GM21825 (cell line): ENCODE data around the gene APOL2.
"Not testable (repeated sequence)": the region's sequence is repeated elsewhere in the genome, so short reads cannot be mapped to it uniquely, and the experiment has no call there.

Experiments
- ATAC-seq: cut with Tn5 transposase; IDR thresholded peaks from one replicate; pipeline ENCODE4 v1.9.1; 2021; ENCODE audit warnings: mild to moderate bottlenecking, moderate library complexity; ENCODE audit not compliant: unreplicated experiment

APOL2 gene

GRCh38 chr22:36225333-36225922 lies 13.9 kb downstream of the APOL2 start:
- ATAC-seq, result no peak

DNA sequence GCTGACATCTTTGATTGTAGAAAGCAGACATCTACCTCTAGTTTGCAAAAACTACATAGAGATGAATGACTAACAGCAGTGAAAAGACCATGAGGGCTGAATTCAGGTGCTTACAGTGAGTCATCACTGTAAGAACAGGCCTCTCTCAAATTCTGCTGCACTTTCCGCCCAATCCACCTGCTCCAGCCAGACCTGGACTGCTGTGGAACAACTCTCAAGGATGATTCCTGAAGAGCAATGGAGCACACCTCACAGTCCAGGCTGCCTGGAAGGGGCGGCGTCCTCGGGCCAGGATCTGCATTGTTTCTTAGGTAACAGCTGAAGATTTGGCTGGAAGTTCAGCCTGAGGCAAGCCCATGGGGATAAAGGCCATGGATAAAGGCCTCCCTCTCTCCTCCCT lies 15.1 kb downstream of the APOL2 start:
- no peak for ATAC-seq

DNA sequence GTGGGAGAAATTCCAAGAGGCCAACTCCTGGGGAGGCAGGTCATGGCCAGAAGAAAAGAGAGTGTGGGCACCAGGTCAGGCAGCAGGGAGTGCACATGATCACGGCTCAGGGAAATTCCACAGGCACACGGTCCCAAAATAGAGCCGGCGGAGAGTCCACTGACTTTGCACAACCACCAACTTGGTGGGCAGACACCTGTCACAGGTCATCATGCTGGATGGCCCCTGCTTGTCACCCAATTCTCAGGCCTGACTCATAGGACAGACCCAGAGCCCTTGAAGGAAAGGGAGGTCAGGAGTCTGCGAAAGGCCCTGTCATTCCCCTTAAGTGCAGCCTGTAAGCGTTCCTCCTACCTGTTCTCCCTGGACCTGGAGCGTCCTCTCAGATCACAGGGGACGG lies 15.8 kb downstream of the APOL2 start:
- ATAC-seq, result no peak

DNA sequence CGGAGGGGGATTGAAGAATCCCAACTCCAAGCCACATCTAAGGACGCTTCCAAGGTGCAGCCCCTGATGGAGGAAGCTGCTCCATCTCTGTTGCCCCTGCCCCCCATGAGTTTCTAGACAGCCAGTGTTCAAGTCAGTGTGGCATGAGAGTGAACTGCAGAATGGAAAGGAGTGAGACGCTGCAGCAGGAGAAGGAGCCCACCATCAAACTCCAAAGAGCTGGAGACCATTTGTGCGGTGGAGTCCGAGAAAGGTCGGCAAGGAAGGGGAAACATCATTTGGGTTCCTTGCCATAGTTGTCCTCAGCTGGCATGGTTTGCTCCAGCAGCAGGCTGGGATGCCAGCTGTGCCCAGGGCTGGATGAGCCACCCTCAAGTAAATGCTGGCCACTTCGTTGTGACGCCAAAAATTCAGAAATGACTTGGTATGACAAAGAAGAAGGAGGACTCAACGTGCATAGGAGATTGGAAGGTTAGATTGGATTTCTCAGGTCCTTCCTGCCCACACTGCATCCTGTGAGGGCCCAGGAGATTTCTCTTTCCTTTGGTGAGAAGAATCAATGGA lies 16.4 kb downstream of the APOL2 start:
- ATAC-seq, result no peak

DNA sequence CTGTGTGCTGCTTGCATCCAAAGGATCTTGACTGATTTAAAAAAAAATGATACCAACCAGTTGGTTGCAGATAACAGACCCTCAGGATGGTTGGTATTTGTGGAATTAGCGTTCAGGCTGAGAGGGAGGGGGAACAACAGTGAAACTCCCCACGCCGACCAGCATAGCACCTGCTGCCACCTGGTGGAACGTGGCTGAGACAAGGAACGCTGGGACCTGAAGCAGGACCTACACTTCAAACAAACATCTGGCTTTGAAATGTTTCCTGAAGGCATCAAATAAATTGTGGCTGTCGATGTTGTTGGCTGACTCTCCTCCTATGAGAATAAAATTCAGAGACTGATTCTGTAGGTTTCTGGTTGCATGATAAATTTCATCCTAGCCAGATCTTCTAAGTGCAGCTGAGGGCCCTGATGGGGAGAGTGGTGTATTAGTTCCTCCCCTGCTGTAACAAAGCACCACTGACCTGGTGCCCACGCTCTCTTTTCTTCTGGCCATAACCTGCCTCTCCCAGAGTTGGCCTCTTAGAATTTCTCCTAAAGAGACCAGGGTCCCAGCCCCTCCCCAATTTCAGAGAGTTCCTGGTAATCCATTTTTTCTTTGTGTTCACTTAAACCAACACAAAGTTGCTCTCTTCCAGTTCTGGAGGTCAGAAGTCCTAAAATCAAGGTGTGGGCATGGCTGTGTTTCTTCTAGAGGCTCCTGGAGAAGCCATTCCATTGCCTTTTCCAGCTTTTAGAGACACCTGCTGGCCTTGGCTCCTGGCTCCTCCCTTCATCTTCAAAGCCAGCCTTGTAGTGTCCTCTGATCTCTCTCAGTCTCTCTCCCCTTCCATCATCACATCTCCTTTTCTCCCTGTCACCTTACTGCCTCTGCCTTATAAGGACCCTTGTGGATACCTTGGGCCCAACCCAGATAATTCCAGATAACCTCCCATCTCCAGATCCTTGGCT lies 17.3 kb downstream of the APOL2 start:
- ATAC-seq, result no peak

- ATAC-seq, result no peak
Measured at GRCh38 chr22:36220451-36220921, 18.8 kb downstream of the APOL2 start.

DNA sequence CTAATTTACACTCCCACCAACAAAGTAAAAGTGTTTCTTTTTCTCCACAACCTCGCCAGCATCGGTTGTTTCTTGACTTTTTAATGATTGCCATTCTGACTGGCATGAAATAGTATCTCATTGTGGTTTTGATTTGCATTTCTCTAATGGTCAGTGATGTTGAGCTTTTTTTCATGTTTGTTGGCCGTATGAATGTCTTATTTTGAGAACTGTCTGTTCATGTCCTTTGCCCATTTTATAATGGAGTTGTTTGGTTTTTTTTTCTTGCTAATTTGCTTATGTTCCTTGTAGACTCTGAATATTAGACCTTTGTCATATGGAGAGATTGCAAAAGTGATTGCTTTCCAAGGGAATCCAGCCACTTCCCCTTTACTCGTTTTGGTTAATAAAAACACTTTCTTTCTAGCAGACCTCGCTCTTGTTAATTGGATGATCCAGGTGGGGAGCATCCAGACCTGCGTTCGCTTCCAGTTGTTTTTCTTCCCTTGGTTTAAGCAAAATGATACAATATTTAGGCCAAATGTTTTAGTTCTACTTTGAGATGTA lies 20.6 kb downstream of the APOL2 start:
- no peak for ATAC-seq

- no peak for ATAC-seq
Measured at GRCh38 chr22:36215981-36216380, 23.3 kb downstream of the APOL2 start.

- ATAC-seq, result no peak
Measured at GRCh38 chr22:36213586-36213985, 25.7 kb downstream of the APOL2 start.

DNA sequence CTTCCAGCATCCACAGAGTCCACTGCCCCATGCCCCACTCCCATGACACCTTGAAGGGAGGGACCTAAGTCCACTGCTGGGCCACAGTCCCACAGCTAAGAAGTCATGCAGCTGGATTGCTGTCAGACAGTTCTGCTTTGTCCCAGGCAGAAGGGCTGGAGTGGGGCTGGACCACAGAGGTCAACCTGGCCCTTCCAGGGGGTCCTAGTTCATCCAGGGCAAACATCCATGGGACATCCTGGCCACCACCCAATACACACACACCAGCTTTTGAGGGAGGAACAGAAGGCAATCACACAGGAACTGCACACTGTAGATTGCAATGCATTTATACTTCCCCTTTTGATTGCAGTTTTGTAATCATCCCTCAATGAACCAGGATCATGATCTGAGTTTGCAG lies 26.4 kb downstream of the APOL2 start:
- ATAC-seq, result no peak

DNA sequence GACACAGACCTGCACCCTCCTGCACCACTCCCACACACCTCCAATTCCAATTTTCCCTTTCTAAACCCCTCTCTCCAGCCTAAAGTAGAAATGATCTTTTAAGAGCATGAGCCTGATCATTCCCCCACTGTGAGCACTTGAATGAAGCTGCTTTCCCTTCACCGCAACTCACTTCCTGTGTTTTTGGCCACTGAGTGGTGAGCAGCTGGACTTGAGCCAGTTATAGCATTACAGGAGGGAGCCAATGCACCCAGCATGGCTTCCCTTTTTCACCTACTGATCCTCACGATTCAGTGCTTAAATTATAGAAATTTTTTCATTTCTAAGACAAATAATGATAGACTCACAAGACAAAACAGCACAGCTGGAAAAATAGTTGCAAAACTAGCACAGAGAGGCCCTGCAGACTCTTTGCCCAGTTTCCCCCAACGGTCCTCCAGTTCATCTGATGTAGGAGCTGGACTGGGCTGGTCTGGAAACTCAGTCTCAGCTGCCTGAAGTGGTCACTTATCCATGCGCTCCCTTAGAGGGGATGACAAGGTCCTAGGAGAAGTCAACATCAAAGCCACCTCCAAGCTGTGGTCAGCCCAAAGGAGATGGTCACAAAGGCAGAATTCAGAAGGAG lies 28.0 kb downstream of the APOL2 start:
- ATAC-seq, result no peak

GRCh38 chr22:36210224-36210623 lies 29.1 kb downstream of the APOL2 start:
- no peak for ATAC-seq

- ATAC-seq, result not testable (repeated sequence)
Measured at GRCh38 chr22:36209488-36209908, 29.8 kb downstream of the APOL2 start.

DNA sequence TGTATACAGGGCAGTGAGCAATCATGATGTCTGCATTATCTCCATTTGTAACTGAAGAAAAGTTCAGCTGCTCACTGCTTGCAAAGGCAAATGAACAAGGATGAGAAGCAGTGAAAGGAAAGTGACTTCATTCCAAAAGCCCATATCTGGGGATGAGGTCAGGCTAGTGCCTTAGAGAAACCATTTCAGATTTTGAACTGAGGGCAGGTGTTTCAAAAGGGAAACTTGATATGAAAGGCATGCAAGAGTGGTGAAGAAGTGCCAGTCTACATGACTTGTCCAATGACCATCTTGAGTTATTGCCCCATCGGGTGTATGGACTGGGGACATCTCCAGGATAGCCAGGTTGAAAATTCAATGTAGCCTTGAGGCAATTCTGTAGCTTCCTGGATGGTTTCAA lies 30.4 kb downstream of the APOL2 start:
- no peak for ATAC-seq

DNA sequence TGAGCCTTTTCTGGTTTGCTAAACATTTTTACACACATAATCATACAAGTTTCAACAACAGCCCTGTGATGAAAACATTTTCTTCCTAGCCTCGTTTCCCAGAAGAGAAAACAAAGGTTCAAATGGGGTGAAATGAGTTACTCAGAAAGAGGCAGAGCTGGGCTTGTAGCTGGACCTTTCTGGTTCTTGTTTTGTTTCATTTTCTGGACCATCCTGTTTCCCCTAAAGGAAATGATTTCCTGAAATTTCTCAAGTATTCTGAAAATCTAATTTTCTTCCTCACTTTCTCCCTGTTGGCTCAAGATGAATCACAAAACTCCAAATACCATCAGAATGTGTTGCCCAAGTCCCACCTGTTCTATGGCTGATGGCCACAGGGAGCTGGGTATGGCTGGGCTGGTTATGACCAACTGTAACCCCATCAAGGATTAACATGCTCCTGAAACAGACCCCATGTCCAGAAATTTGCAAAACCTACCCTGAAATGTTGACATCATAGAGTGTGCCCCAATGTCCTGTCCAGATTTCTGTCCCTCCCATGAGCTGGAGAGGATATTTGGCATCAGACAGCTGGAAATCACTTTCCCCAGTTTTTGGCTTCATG lies 31.1 kb downstream of the APOL2 start:
- no peak for ATAC-seq

DNA sequence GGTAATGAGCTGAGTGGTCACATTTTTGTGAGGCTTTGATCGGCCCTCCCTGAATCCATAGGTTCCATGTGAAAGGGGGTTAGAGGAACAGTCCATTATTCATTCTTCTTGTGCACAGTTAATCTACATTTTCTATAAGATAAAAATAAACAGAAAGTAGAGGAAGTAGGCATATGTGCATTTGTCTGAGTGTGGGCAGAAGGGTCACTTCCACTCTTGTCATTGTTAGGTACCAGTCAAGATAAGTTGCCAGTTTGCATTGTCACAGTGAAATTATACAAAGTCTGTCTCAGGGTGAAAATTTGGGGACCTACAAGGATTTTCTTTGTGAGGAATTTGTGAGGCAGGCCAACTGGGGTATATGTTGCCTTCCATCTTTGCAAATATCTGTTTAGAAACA lies 33.1 kb downstream of the APOL2 start:
- ATAC-seq, result no peak

- not testable (repeated sequence) for ATAC-seq
Measured at GRCh38 chr22:36205573-36205972, 33.8 kb downstream of the APOL2 start.

DNA sequence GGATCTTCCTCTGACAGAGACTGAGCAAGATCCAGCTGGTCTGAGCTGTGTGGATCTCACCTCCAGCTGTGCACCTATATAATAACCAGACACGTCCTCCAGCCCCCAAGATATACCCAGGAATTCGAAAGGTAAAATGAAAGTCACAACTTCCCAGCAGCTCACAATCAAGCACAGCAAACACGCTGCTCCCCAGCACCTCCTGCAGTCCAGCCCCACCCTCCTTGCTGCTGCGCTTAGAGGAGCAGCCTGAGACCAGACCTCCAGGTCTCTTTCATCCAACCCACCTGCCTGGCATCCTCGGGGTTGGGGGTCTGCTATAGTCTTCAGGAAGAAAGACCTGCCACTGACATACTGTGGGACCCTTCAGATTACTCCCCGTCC lies 34.7 kb downstream of the APOL2 start:
- no peak for ATAC-seq

DNA sequence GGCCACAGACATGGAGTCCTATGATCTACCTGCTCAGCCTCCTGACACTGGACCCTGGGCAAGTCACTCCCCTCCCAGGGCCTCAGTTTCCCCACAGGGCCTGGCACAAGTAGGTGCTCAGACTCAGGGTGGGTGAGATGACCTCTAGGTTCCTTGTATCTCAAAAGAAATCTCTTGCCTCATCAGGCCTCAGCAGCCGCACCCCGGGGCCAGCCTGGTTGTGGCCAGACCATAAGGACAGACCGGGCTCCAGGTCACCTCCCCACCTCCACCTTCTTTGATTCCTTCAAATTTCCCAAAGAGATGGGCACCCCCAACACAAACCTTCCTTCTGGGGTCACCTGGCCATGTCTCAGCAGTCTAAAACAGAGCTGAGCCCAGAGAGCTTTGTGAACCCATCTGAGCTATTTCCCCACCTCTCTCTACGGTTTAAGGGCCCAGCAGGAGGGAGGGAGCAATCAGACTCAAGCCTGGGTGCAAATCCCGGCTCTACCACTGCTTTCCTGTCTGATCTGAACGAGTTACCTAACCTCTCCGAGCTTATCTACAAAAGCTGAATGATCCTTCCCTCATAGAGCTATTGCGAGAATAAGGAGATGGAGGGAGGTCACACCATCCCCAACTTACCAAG lies 35.2 kb downstream of the APOL2 start:
- ATAC-seq, result no peak

DNA sequence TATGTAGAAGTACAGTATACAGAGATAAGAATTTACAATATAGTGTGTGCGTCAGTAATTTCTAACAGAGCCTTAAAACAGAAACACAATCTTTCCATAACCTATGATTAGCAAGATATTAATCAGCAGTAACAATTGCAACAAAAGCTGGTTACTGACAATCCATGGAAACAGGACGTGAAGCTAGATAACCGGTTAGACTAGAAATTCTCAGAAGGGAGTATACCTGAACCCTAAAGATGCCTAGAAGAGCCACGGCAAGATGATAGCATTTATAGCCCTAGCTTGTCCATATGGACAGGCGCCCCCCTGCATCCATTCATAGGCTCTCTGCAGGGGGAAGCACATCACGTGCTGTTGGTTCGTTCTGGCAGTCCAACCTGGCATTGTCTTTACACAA lies 35.9 kb downstream of the APOL2 start:
- not testable (repeated sequence) for ATAC-seq
